Stimulated activated CD8-positive, alpha-beta memory T cell treated with anti-CD3 and anti-CD28 coated beads, Interleukin-15, amount 100 ng/mL, for 4 hours (primary cell): ENCODE results near the gene GBP6.
"Not testable (repeated sequence)": the region's sequence is repeated elsewhere in the genome, so short reads cannot be mapped to it uniquely, and the experiment has no call there.

Source experiments
- DNase-seq, 2 donors: peaks; one replicate each; pipeline ENCODE4 v3.0.0-alpha.2; 2020; ENCODE audit warnings: low read depth in 2 of 2

GBP6 gene, protein sequence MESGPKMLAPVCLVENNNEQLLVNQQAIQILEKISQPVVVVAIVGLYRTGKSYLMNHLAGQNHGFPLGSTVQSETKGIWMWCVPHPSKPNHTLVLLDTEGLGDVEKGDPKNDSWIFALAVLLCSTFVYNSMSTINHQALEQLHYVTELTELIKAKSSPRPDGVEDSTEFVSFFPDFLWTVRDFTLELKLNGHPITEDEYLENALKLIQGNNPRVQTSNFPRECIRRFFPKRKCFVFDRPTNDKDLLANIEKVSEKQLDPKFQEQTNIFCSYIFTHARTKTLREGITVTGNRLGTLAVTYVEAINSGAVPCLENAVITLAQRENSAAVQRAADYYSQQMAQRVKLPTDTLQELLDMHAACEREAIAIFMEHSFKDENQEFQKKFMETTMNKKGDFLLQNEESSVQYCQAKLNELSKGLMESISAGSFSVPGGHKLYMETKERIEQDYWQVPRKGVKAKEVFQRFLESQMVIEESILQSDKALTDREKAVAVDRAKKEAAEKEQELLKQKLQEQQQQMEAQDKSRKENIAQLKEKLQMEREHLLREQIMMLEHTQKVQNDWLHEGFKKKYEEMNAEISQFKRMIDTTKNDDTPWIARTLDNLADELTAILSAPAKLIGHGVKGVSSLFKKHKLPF

DNA sequence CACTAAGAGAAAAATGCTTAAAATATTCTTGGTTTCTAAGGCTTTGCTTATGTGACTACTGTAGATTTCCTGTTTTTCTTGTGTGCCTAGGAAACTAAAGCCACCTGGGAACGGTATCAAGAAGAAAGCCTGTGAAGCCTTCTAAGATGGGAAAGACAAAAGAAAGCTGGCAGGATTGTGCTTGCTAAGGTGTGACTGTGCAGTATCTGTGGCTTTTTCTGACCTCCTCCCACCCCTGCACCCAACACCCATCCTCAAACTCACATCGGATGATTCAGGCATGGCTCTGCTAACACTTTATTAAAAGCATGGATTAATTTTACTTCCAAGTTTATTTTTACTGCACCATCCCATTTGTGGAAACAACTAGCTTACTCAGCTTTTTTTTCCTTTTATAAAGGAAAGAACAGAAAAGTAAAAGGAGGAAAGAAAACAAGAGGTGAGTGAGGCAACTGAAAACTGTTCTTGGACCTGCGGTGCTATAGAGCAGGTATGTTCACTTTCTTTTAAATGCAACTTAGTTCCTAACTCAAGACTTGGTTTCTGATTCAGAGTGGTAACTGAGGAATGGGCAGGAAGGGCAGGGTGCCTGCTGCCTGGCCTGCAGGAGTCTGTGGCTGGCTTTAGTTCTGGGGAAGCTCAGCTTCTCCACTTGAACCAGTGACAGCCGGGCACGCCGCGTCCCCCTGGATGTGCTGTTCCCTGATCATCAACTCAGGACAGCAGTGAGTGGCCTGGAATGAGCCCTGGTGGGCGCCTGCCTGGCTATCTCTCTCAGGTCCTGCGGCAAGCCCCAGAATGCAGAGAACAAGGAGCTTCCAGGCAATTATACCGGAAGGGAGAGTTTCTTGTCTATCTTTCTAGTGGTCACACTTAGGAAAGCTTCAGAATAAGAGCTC lies at the start of gene GBP6:
GBP6 (plus strand) TSS at position 422 of the 899 bp plus-strand sequence. CDS start 4,493 bp downstream, outside the sequence.
- DNase-seq, result no peak

- DNase-seq, result no peak
Measured at GRCh38 chr1:89322402-89322801, 41.5 kb upstream of the GBP6 start.

DNA sequence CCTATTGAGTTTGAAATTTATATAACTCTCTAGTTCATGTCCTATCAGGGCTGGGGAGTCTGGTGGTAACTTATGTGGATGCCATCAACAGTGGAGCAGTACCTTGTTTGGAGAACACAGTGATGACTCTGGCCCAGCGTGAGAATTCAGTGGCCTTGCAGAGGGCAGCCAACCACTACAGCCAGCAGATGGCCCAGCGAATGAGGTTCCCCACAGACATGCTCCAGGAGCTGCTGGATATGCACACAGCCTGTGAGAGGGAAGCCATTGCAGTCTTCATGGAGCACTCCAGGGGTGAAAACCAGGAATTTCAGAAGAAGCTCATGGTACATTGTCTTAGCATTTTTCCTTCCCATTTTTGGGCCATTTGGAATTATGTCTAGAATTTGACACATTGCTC lies 32.0 kb upstream of the GBP6 start:
- no peak for DNase-seq

GRCh38 chr1:89332461-89332860 lies 31.4 kb upstream of the GBP6 start:
- DNase-seq, result no peak

DNA sequence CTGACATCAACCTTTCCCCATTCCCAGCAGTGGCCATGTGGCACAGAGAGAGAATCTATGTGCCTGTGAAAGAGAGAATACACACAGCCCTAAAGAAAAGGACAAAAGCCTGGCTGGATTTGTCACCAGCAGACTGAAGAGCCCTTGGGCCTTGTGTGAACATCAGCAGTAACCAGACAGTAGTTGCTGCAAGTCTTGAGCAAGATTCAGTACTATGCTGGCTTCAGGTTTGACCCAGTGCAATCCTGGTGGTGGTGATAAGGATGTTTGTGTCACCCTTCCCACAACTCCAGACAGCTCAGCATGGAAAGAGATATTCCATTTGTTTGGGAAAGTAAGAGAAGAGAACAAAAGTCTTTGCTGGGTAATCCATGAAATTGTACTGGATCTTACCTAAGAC lies 28.4 kb upstream of the GBP6 start:
- no peak for DNase-seq

- no peak for DNase-seq
Measured at GRCh38 chr1:89337903-89338302, 26.0 kb upstream of the GBP6 start.

DNA sequence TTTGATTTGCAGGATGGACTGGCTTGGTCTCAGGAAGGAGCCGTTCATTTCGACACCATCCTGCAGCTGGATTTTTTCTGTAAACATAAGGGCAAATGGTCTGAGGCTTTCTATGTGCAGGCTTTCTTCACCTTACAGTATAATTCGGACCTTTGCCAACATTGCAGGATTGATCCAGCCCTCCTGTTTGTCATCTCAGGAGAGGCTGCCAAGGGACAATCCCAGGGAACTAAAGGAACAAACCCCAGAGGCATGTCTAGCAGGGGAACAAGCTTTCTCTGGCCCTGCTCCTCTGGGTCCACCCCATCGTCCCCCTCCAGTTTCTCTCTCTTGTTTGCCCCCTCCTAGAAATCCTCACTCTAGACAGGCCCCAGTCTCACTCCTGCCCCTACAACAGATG lies 24.8 kb upstream of the GBP6 start:
- no peak for DNase-seq

DNA sequence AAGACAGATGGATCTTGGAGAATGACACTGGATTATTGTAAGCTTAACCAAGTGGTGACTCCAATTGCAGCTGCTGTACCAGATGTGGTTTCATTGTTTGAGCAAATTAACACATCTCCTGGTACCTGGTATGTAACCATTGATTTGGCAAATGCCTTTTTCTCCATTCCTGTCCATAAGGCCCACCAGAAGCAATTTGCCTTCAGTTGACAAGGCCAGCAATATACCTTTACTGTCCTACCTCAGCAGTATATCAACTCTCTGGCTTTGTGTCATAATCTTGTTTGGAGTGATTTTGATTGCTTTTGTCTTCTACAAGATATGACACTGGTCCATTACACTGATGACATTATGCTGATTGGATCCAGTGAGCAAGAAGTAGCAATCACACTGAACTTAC lies 18.4 kb upstream of the GBP6 start:
- not testable (repeated sequence) for DNase-seq

DNA sequence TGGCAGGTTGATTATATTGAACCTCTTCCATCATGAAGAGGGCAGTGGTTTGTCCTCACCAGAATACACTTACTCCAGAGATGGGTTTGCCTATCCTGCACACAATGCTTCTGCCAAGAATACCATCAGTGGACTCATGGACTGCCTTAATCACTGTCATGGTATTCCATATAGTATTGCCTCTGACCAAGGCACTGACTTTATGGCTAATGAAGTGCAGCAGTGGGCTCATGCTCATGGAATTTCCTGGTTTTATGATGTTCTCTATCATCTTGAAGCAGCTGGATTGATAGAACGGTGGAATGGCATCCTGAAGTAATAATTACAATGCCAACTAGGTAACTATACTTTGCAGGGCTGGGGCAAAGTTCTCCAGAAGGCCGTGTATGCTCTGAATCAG lies 16.6 kb upstream of the GBP6 start:
- DNase-seq, result no peak

DNA sequence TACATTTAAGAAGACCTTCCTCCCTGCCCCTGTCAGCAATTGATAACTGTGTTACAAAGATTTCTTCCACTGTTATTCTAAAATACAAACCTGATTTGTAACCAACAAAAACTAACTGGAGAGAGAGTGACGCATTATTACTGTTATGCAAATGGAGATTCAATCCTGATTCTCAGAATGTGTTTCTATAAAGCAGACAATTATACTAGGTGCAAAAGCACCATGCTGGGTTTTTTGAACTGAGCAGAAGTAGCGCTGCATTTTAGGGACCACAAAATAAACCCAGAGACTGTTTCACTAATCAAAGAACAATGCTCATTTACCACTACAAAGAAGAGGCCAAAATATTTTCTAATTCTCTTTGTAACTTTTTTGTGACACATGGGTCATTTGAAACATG lies 13.6 kb upstream of the GBP6 start:
- no peak for DNase-seq

DNA sequence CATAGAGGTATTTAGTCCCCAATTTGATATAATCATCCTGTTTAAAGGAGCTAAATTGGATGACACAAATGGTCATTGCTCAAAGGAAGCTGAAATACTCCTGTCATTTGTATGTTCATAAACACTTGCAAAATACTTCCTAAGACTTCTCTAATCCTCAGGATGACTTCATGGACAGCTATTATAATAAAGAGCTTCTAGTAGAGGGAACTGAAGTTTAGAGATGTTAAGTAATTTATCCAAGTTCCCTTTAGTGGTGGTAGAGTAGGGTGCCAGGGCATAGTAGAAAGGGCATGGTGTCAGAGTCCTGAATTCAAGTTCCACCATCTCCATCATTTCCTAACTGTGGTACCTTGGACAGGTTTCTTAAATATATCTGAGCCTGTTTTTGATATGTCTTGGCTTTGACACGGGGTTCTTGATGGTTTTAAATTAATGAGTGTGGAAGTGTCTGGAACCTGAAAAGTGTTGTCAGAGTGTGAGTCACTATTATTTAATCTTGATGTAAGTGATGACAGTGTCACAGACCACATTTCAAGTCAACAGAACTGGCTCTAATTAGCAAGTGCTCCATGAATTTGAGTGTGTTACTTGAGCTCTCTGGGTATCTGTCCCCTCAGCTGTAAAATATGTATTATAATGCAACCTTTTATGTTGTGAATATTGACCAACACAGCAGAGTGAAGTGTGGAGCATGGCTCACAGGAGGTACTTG lies 12.1 kb upstream of the GBP6 start:
- no peak for DNase-seq

DNA sequence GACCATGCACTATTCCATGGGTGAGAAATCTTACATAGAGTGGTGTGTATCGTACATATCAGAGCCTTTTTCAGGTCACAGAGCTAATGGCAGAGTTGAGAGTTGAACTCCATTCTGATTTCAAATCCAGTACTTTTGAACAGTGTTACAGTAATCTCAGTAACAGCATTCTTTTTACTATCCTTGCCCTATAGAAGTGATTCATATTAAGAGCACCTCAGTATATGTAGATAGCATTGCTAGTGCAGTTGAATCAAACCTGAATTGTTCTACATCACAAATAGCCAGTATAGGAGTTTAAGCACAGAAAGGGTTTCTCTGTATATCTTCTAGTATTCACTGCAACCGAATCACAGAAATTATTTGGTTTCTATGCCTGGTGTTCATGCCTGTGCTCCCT lies 11.4 kb upstream of the GBP6 start:
- no peak for DNase-seq

GRCh38 chr1:89354205-89354604 lies 9.7 kb upstream of the GBP6 start:
- no peak for DNase-seq

GRCh38 chr1:89355056-89355455 lies 8.8 kb upstream of the GBP6 start:
- no peak for DNase-seq

GRCh38 chr1:89356658-89357400 lies 7.0 kb upstream of the GBP6 start:
- DNase-seq, result no peak

GRCh38 chr1:89358287-89358893 lies 5.5 kb upstream of the GBP6 start:
- DNase-seq, result peak; percentile 57 to 65

DNA sequence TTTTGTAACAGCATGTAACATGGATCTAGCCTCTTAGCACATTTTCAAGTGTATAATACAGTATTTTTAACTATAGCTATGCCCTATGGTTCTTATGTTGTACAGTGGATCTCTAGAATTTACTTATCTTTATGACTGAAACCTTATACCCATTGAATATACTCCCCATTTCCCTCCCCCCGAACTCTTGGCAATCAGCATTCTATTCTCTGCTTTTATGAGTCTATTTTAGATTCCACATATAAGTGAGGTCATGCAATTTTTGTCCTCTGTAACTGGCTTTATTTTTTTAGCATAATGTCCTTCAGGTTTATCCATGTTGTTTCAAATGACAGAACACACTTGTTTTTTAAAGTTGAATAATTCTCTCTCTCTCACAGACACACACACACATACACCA lies 3.1 kb upstream of the GBP6 start:
- DNase-seq, result no peak

DNA sequence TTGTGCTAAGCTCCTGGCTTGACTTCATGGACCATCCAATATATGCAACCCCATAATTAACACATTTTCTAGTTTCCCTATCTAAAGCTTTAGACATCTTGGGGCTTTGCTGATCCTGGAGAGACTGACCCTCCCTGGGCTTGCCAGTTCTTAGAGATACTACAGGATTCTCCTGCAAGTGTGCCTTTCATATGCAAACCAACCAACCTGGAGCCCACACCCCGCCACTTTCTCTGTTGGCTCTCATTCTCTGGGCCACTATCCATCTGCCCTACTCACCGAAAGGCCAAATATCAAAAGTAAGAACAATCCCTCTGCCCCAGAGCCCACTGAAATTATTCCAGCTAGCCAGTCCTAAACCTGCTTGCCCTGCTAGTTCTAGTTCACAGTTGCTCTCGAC lies 2.2 kb upstream of the GBP6 start:
- no peak for DNase-seq

- DNase-seq, result no peak
Measured at GRCh38 chr1:89363196-89363595, 663 bp upstream of the GBP6 start.

DNA sequence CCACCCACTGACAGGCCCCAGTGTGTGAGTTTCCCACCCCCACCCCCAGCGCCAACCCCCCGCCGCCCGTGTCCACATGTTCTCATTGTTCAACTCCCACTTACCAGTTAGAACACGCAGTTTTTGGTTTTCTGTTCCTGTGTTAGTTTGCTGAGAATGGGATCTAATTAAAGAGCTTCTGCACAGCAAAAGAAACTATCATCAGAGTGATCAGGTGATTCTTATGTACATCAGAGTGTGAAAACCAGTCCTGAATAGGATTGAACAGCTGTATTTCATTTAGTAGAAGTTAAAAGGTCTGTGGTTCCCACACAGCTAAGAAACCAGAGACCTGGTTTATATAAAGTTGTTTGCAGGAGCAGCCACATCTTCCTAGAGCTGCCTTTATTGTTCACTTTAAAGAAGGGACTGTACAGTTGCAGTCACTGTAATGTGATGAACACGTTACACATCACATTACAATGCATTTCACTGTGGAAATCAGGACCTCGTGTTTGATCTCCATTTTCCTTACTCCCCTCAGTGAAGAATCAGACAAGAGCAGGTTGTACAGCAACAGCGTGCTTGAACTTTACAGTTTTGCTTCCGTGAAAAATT lies 1.2 kb downstream of the GBP6 start:
- no peak for DNase-seq
